Measurements from ENCODE around the gene PAPPA. TPM values are rescaled to one million over a fixed set of nuclear protein-coding genes. Genes with fewer than 3 reads are reported as not detected.

PAPPA gene
- total RNA-seq, 2 donors from 2014 or later, result 1.8 to 5.7 TPM

- Histone ChIP-seq H3K9me3 (no peaks in the 10 kb centered on the region), H3K27me3 (no peaks in the 10 kb centered on the region), H3K36me3 (no peaks in the 10 kb centered on the region), H3K27ac (no peak overlapping the region), H3K4me3 (no peak overlapping the region), H3K4me1 (no peaks in the 10 kb centered on the region)
- no peak for TF ChIP-seq CTCF (IDR thresholded peaks at IDR 0.05)
- DNase-seq (ENCODE audit: low spot score), result no peak
These were observed 143.8 kb downstream of the PAPPA start for GRCh38 chr9:116297346-116297745.

DNA sequence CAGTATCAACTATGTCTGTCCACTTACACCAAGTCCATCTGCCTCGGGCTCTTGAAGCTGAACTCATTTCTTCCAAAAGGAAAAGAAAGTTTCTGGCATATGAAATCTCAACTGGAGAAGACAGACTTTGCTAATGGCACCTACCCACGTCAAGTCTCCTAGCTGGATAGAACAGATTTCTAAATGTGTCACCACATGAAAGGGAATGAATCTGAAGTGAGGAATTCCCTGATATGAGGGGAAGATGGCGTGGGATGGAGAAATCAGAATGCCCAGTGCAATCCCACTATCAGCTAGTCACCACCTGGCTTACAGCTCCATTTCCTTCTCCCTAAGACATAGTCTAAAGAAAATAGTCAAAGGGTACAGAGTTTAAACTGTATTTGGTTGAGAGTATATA is 144.7 kb downstream of the PAPPA start:
- H3K9me3 ChIP-seq, result no peaks in the 10 kb centered on the region
- H3K4me1 ChIP-seq, result no peaks in the 10 kb centered on the region
- no peak overlapping the region for H3K4me3 ChIP-seq
- no peaks in the 10 kb centered on the region for H3K27me3 ChIP-seq
- no peak for DNase-seq (ENCODE audit: low spot score)
- no peak overlapping the region for H3K27ac ChIP-seq
- no peak for TF ChIP-seq CTCF (IDR thresholded peaks at IDR 0.05)
- no peaks in the 10 kb centered on the region for H3K36me3 ChIP-seq

DNA sequence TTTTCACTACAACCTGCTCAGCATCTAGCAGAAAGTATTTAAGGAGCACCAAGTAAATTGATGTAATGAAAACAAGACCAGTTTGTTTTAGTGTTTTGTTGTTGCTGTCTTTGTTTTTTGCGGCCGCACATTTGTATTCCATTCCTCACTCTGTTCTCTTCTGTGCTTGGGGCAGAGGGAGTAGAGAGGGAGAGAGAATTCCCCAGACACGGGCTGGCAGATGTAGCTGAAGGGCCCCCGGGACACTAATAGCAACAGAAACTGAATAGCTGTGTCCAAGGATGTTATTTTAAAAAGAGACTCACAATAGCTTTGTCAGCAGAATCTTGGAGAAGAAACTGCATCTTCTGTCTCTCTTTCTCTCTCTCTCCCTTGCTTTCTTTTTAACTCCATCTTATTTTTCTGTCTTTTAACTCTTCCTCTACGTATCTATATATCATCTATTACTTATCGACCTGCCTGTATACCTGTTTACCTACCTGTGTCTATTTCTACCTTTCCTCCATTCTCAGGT is 145.3 kb downstream of the PAPPA start:
- Histone ChIP-seq H3K4me1 (no peaks in the 10 kb centered on the region), H3K36me3 (no peaks in the 10 kb centered on the region), H3K4me3 (no peak overlapping the region), H3K27ac (no peak overlapping the region), H3K27me3 (no peaks in the 10 kb centered on the region), H3K9me3 (no peaks in the 10 kb centered on the region)
- no peak for DNase-seq (ENCODE audit: low spot score)
- no peak for TF ChIP-seq CTCF (IDR thresholded peaks at IDR 0.05)

DNA sequence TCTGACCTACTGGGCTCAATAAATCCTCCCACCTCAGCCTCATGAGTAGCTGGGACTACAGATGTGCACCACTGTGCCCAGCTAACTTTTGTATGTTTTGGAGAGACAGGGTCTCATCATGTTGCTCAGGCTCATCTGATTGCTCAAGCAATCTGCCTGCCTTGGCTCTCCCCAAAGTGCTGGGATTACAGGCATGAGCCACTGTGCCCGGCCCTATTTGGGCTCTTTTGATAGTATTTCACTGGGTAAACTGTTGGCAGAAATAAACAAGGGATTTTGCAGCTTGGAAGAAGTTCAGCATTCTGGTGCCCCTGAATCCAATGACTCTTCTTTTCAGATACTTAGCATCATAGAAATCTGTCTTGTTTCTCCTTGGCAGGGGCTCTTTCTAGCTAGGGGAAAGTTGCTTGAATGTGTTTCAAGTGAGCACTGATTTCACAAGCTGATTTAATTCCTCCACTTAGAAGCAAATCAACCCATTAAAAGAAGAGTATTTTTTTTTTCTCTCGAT is 146.8 kb downstream of the PAPPA start:
- no peak overlapping the region for H3K27ac ChIP-seq
- no peak for TF ChIP-seq CTCF (IDR thresholded peaks at IDR 0.05)
- no peaks in the 10 kb centered on the region for H3K27me3 ChIP-seq
- H3K36me3 ChIP-seq, result no peaks in the 10 kb centered on the region
- DNase-seq (ENCODE audit: low spot score), result no peak
- no peaks in the 10 kb centered on the region for H3K4me1 ChIP-seq
- H3K4me3 ChIP-seq, result no peak overlapping the region
- no peaks in the 10 kb centered on the region for H3K9me3 ChIP-seq

DNA sequence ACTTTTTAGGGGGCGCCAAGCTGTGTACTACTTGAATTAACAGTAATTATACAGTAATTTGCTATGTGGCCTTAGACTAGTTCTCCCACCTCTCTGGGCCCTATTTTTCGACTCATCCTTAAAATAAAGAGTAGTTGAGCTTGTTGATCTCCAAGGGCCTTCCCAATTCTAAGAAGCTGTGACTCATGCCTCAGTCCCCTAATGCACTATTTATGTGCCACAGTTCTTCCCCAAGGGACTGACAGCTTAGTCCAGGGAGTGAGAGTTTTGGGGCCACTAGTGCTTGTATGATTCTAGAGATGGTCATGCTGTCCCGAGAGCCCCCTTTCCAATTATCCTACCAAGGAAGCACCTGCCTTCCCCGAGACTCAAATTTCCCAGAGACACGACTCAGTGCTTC is 149.7 kb downstream of the PAPPA start:
- no peak for DNase-seq (ENCODE audit: low spot score)

More for the DNA sequence above, 149.7 kb downstream of the PAPPA start:
- no peaks in the 10 kb centered on the region for H3K9me3 ChIP-seq
- no peaks in the 10 kb centered on the region for H3K4me1 ChIP-seq
- H3K27me3 ChIP-seq, result no peaks in the 10 kb centered on the region
- no peak for TF ChIP-seq CTCF (IDR thresholded peaks at IDR 0.05)
- no peaks in the 10 kb centered on the region for H3K36me3 ChIP-seq
- H3K27ac ChIP-seq, result no peak overlapping the region
- H3K4me3 ChIP-seq, result no peak overlapping the region
